ENCODE results near the gene PAX6.

PAX6 gene

DNA sequence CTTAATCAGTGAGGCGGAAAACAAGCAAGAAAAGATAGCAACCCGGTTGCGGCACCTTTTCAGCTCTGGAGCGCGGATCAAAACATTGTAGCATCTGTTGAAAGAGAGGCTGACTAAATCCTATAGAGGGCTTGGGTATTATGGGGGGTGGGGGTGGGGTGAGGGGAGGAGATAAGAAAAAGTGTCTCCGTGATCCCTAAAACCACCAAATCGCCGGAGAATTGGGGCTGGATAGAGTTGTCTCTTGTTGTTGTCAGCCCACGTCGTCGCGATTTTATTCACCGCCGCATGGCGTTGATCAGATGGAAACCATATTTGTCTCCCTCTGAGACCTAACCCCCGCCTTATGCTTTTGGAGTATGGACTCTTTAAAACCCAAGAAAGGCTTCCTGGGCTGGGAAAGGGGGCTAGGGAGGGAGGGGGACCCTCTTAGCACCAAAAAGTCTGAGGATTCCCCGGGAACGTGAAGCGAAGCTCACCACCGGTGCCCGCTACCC is 13.0 kb downstream of the PAX6 start:
- DNase-seq (ENCODE audit: low read depth) = no peak

DNA sequence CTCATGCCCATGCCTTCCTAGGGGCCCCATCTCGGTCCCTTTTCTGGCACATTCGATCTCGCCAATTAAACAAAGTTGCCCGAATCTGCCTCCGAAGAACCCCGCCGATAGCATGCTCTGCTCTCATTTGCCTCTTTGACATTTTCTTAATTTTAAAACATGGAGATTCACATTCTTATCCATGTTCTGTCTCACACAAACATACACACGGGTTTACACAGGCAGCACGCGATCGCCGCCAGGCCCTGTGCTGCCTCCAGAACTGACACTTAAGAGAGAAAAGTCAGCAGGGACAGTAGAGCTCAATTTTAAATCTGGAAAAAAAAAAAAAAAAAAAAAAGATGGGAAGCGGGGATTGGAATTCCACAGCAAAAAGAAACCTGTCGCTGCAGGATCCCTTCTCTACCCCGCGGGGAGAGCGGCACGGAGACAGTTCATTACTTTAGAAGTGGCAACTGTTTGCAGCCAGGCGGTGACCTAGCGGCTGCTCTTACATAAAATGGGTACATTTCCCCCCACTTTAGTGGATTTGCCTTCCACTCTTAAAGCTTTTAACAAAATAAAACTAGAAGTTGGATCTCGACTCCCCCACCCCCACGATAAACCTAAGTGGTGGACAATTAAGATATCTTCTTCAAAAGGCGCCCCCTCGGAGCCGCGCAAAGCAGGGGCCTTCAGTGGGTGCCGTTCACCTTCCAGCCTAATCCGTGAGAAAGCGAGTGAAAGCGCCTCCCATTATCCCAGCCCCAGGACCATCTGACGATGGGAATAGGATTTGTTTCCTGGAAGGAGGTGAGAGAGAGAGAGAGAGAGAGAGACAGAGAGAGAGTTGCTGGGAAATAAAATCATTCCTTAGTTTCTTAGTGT is 13.7 kb downstream of the PAX6 start:
- no peak for DNase-seq (ENCODE audit: low read depth)

DNA sequence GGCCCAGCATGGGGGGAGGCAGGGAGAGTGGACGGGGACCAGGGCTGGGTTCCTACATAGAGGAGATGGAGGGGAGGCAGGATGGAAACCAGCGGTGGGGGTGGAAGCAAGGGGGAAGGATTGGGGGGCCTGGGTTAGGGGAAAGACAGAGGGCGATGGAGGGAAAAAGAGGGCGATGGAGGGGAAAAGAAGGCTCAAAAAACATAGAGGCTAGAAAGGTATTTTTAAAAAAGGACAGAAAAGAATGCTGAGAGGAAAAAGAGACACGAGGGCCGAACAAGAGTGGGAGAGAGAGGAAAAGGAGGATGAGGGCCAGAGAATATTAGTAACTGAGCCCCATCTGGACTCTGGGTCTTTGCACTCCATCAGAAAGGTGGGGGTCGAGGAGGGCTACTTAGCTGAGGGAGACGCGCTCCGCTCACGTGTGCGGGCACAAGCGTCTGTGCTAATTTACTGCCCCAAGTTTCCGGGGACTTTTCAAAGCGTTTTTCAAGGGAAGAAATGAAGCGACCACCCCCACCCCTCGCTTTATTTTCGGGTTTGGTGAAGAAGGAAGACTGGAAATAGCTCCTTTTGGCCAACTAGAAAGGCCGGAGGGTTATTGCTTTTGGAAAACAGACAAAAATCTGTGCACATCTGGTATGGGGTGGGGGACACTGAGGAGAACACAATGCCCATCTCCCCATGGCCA is 14.5 kb downstream of the PAX6 start:
- no peak for DNase-seq (ENCODE audit: low read depth)

DNA sequence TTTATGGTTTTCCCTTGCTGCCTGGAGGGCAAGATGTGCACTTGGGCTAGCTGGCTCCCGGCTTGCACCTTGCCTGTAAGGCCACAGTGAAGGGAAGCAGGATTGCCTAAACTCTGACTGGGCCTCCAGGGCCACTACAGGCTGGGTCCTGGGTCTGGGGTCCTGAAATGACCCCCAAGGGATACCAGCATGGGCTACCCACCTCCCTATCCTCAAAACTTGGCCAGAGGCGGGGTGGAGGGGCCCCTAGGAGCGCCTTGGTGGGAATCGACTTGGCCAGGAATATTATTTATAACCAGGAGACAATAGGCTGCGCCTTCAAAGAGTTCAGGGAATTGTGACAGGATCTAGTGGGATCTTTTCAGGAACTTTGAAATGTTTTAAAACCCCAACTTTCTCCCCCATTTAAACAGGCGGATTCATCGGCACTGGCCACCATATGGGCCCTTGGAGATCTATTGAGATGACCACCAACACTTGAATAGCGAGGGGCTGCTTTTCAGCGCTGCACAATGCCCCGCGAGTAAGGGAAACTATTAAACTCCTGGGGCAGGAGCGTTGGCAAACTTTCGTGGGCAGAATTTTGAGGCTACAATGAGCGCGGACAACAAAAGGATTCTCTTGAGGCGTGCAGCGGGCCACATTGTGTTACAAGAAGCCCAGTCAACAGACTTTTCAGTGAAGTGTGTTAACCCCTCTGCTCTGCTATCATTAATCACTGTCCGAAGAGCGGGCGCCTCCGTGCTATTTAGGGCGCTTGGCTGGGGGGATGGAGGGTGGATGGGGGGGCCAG is 15.2 kb downstream of the PAX6 start:
- no peak for DNase-seq (ENCODE audit: low read depth)

DNA sequence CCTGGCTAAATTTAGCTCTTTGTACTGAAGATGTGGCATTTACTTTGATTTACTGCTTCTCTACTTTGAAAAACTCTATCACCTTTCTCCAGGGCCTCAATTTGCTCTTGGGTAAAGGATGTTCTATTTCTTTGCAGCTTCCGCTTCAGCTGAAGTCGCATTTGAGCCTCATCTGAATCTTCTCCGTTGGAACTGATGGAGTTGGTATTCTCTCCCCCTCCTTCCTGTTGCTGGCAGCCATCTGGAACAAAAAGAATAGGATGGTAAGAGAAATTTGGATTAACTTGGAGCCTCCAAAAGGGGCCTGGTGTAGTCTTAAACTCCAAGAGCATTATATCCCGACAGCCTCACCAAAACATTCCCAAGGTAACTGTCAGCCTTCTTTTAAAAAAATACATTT is 16.6 kb downstream of the PAX6 start:
- DNase-seq (ENCODE audit: low read depth) = no peak

DNA sequence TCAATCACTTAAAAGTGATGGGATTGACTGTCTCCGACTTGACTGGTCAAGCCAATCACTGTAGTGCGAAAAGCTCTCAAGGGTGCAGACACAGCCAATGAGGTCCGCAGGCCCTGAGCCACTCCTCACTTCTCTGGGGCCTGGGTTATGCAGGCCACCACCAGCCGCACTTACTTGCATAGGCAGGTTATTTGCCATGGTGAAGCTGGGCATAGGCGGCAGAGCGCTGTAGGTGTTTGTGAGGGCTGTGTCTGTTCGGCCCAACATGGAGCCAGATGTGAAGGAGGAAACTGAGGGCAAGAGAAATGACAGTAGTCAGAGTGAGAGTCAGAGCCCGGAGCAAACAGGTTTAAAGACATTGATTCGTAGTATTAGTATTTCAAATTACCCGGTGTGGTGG is 17.9 kb downstream of the PAX6 start:
- DNase-seq (ENCODE audit: low read depth) = no peak

DNA sequence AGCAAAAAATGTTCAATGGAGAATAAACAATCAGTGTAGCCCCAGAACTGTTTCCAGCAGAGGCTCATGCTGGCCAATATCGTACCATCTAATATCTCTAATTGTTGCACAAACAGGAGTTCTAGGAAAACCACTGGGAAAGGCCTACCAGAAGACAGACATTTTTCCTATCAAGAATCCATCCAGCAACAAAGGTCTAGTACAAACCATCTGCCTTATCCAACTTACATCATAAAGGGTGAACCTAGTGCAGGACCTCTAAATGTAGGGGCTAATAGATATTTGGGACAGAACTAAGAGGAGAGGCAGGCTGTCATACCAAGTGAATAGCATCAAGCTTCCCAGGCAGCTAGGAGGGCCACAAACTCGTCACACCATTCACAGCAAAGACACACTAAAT is 18.7 kb downstream of the PAX6 start:
- DNase-seq (ENCODE audit: low read depth) = no peak

DNA sequence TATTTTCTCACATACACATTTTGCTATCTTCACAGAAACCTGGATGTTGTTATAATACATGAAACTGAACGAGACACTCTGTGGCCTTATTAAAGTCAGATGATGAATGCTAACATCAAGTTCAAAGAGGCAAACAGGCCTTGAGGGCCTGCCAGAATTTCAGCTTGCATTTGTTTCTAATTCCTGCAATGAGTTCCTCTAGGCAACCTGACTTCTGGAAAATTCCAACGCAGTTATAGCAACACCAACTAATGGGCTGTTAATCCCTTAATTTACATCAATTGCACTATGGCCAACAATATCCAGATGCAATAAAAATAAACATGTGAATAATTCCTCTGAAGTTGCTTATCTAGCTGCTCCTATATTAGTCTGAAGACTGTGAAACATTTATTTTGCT is 19.1 kb downstream of the PAX6 start:
- no peak for DNase-seq (ENCODE audit: low read depth)

DNA sequence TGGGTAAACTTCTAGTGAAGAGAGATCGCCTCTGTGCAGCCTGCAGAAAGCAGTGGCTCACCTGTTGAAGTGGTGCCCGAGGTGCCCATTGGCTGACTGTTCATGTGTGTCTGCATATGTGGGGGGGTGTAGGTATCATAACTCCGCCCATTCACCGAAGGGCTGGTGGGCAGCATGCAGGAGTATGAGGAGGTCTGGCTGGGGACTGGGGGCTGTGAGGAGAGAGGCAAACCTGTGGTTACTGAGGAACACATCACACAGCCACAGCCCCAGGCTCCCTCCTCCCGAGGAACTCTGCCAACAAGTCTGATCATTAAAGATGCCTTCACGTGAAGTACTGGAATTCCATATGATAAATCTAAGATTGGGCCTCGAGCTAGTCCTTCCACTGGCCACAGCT is 20.5 kb downstream of the PAX6 start:
- no peak for DNase-seq (ENCODE audit: low read depth)

DNA sequence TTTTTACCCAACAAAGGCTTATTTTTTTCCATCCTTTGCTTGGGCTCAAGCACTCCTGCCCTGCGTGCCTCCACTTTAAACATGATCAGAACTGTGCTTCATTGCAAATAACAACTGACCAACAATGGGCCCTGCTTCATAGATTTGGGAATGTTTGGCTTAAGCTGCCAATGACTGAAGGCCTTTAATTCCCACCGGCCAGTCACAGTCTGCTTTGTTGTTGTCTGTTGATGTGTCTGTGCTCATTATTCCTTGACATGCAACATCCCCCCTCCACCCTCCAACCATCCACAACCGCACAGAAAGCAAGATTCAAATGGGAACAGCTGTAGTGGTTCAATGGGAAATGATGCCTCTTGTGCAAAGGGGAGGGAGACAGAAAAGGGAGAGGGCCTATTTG is 23.0 kb downstream of the PAX6 start:
- DNase-seq (ENCODE audit: low read depth) = no peak

DNA sequence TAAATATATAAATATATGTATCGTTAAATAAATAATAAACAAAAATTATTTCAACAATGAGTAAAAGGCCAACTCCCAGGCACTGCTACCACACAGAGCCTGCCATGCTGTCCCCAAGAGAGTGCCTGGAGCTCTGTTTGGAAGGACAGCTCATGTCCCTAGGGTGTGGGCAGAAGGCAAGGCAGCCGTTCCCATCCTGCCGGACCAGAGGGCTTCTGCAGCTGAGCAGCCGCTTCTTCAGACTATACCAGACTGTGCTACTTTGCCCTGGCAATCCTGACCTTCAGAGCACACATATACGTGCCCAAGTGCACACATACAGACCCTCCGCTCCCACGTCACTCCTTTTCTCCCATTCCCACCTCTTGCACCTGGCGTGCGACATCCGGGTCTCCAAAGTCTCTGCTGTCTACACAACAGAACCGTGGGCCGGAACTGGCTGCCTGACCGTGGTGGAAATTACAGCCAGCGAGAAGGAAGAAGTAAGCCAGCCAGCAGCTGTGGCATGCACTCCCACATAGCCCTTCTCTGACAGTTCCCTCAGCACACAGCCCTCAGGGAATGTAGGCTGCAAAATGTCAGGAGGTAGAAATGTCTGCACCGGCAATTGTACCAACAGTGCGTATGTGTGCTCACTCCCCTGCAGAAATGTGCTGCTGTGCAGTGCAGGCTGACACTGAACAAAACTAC is 24.0 kb downstream of the PAX6 start:
- no peak for DNase-seq (ENCODE audit: low read depth)

DNA sequence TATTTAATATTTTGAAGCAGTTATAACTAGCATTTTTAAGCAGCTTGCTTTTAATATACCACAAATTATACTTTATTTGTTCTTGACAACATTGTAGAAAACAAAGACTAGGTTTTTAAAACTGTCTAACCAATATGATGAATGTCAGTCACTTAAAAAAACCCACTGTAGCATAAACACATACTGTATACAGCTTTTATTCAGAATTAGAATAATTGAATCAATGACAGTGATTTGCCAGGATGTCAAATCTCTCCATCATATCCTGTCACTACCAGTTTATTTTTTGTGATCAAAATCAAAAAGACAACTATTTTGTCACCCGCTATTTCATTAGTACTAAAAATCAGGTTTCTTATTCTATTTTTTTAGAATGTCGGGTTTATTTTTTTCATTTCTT is 26.5 kb downstream of the PAX6 start:
- DNase-seq (ENCODE audit: low read depth) = no peak

DNA sequence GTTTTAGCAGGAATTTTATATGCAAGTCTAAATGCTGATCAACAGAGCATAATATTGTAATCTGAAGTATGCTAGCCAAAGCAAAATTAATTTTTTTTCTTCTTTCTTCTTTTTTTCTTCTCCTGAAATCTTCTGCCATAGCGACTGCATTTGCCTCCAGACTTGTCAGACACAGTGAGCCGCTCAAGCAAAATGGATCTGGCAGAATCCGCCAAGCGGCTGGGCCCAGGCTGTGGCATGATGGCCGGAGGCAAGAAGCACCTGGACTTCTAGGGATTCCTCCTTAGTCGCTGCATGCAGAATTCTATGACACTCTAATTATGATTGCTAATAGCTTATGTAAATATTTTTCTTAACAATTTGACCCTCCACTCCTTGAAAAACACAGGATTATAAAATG is 27.9 kb downstream of the PAX6 start:
- DNase-seq (ENCODE audit: low read depth) = no peak

DNA sequence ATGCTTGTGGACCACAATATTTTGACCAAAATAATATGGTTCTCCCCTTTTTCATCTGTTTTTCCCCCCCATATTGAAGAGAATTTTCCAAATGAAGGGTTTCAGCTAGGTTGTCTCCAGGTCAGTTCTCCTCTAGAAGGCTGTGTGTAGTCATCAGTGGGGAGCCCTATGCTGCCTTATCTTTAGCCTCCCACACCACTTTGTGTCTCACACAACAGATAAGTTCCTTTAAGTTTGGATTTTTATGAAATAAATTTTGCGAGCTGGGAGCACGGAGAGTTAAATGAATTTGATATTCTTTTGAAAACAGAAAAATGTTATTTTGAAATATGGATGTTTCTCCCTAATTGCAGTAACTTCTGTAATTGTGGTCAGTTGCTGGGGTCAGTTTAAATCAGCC is 28.9 kb downstream of the PAX6 start:
- DNase-seq (ENCODE audit: low read depth) = no peak

DNA sequence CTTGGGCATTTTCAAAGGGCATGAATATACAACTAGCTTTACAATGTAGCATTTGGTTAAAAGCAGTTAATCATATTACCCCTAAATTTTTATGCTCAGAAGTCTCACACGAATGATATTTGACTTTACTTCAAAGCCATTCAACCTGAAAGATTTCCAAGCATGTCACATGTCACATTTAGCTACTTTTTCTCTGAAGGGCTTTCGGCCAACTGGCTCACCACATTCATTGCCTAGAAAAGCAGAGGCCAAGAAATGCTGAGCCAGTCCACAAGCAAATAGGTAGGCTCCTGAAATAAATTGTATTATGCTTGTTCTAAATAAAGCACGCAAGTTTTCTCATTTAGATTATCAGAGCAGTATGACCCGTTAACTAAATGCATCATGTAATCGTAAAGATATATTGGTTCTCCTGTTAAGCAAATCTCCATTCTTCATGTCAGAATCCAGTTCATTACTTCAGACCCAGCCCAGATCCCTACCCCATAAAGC is 30.6 kb downstream of the PAX6 start:
- DNase-seq (ENCODE audit: low read depth) = no peak

DNA sequence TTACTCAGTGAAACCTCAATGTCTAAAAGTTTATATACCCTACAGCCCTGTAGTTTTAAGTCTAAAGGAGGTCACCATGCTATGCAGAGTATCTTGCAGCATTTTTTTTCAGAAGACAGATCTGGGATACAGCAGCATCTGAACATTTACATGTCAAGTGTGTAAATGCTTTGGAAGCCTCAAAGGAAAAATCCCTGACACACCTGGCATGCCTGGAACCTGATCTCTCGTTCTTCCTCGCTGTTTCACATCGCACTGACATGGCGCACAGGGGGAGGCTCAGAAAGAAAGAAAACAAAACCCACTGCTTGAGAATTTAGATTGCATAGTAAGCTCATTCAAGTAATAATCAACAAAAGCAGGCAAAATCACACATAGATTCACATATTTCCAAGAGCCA is 31.0 kb downstream of the PAX6 start:
- DNase-seq (ENCODE audit: low read depth) = no peak

DNA sequence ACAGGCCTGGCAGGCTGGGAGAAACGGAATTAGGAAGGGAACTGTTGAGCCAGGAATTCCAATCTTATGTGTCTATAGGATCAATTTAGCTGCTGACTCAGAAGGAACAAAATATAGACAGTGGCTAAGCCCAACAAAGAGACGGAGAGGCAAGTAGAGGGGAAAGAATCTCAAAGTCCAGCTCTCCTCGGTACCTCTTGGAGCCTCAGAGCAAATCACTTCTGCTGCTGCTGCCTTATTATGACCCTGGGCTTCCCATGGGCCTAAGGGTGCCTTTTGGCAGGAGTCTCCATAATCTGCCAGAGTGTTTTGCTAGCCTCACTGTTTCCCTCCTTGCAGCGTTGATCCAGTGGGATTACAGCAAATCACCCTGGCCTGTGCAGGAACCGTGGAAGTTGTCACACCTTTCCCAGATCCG is 31.7 kb downstream of the PAX6 start:
- DNase-seq (ENCODE audit: low read depth) = no peak

DNA sequence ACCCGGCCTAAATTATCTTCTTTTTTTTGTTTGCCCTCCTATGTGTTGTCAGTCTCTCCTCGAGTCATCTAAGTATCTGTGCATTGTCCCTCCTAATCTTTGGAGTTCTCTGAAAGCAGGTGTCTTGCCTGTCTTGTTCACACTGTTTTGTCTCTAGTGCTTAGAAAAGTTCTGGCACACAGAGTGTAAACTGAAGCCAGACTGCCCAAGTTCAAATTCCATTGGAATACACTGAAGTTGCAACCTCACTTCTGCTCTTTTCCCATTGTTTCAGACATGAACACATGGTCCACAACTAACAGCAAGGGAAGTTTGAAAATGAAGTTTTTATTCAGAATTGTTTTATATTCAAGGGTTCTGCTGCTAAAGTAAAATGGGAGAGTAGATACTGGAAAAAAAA is 38.7 kb downstream of the PAX6 start:
- no peak for DNase-seq (ENCODE audit: low read depth)

DNA sequence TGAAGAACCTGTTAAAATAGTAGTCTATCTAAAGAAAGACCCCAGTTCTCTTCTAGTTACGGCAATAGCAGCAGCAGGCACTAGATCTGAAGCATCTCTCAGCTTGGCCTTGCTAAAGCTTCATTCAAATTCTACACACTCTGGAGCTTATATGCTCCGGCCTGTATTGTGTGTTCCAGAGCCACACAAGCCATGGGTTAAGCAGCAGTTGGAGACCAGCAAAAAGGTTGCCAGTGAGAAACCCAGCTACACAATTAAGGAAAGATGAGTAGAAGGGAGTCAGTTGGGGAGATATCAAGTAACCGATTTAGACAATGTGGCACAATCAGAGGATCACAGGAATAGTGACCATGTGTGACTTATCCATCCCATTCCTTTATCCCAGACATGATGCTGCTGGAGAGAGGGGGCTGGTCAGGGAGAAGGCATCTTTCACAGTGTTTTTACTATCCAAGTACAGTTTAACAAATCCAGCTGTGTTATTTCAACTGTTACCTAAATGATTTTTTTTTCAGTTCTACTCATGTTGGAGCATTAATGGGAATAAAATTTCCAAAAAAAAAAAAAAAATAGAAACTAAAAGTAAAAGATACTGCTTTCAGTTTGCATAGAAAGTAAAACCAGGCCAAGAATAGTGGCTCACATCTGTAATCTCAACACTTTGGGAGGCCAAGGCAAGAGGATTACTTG is 41.0 kb downstream of the PAX6 start:
- no peak for DNase-seq (ENCODE audit: low read depth)

DNA sequence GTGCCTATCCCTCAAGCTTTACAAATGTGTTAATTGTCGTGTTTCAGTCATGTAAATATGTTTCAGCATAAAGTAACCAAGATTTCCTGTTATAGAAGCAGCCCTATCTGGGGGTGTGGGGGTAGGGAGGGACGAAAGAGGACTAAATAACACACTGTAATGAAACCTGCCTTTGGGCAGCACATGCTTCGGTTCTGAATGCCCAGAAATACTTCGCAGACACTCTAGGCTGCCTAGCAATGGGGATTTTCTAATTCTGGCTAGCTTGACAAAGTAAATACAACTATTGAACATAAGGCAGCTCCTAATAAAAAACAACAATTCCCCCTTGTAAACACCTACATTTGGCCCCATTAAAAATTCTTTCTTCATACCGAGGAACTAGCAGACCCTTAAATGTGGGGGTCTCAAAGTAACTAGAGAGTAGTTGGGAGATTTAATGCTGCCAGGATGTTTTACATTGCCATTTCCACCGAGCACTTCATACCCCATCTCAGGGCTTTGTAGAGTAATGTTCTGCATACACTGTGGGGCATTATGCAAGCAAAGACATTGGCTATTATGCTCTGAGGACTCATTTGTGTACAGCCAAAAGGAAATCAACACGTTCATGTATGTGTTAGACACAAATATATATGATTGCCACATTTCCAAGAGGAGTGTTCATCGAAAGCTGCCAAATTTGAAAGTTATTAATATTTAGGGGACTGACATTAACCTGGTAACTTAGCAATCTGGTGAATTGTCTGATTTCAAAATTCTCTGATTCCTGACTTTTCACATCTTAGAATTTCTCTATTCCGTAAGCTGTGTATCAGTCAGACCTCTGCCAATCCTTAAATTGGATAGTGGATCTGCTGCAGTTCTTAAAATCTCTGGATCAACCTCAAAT is 42.1 kb downstream of the PAX6 start:
- no peak for DNase-seq (ENCODE audit: low read depth)

Data from activated gamma-delta T cell treated with anti-CD3 and anti-CD28 coated beads, Interleukin-2, amount 50 U/mL, for 16 hours (primary cell).